ENCODE measurements around the gene GUCY1A2.

GUCY1A2 gene

GRCh38 chr11:106624377-106624776 is 393.9 kb downstream of the GUCY1A2 start:
- DNase-seq = no peak
